IPS-NIHi7 (cell line): ENCODE results near the gene ICA1L.
"Not testable (repeated sequence)": the region's sequence is repeated elsewhere in the genome, so short reads cannot be mapped to it uniquely, and the experiment has no call there.

ENCODE experiments used
- DNase-seq: peaks from one replicate; pipeline ENCODE4 v3.0.0; 2012; ENCODE audit warnings: mixed read lengths; ENCODE audit errors: extremely low spot score

The ICA1L gene

DNA sequence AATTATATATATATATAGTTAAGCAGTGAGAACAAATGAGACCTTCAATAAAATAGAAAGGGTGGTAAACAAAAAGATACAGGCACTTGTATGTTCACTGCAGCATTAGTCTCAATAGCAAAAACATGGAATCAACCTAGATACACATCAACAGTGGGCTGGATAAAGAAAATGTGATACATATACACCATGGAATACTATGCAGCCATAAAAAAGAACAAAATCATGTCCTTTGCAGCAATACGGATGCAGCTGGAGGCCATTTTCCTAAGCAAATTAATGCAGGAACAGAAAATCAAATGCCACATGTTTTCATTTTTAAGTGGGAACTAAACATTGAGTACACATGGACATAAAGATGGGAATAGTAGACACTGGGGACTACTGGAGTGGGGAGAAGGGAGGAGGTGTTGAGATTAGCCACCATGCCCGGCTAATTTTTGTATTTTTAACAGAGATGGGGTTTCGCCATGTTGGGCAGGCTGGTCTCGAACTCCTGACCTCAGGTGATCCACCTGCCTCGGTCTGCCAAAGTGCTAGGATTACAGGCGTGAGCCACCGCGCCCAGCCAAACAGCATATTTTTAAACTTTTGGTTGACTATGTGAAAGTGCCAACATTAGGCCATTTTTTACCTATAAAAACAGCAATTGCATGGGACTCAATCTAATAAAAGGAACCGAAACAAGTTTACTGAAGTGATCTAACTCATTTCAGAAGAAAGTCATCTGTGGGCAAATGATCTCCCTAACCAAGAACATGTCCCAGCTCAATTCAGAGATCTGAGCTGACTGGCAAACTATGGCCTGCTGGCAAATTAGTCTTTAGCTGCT, 23.7 kb downstream of the ICA1L start:
- DNase-seq: no peak

DNA sequence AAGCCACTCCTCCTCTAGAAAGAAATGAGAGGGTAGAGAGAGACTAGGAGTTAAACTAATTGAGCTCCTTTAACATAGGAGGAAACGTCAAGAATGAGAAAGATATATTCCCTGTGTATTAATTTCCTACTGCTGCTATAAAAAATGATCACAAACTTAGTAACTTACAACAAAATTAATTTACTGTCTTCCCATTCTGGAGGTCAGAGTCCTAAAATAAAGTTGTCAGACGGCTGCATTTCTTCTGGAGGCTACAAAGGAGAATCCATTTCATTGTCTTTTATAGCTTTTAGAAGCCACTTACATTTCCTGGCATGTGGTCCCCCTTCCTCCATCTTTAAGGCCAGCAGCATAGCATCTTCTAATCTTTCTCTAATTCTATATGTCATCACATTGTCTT, 26.9 kb downstream of the ICA1L start:
- no peak for DNase-seq

GRCh38 chr2:202842690-202843089, 28.9 kb downstream of the ICA1L start:
- no peak for DNase-seq

DNA sequence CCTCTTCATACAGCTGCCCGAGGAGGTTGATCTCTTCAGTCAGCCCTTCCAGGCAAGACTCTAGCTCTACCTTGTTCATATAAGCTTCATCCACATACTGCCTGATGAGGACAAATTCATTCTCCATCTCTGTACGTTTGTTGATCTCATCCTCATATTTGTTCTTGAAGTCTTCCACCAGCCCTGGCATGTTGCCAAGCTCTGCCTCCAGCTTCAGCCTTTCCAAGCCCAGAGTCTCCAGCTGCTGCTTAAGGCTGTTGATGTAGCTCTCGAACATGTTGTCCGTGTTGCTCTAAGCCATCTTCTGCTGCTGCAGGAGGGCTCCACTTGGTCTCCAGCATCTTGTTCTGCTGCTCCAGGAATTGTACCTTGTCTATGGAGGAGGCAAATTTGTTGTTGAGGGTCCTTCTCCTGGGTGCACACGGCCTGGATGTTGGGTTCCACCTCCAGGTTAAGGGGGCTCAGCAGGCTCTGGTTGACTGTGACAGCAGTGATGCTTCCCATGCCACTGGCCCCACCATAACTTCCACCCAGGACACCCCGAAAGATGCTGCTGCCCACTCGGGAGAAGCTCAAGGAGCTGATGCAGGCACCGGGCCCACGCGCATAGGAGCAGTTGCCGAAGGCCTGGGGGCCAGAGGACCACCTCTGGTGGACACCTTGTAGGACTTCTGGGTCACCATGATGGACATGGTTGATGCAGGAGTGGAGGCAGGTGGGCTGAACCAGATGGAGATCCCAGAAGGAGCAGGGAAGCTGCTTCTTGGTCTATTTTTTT, 30.3 kb downstream of the ICA1L start:
- DNase-seq: no peak

DNA sequence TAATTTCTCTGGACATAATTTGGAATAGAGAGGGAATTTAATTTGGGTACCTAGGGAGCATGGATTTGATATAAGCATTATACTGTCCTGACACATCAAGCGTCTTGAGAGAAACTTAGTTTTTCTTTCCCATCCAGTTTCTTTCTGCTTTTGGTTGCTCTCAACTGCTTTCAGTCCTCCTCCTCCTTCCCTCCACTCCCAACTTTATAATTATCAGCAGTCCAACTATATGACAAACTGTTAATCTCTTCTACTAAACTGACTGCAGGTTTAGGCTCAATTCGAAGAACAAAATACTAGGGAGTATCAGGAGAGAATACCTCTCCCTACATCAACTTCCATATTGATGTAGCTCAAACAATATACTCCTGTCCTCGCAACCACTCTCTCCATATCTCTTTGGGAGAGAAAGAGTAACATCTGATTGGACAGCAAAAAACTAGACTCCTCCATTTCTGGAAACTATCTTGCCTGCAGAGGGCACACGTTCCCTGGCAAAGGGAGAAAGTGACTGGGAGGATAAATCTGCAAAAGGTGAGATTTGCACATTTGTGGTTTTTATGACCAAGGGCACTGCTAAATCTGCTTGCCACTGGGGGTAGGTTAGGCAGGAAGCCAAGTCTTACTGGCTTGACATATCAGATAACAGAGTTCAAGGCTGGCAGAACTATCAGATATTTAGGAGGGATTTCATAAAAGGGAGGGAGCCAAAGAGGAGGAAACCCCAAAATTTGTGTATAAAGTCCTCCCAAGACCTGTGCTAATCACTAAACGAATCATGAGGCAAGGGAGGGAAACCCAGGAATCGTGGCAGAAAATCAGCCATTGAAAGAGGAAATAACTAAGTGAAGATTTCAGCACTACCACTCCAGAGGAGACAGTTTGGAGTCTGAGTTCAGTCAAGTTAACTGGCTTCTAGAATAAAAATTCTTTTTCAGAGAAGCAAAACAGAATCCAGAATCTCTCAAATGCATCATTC, 40.0 kb downstream of the ICA1L start:
- DNase-seq: peak; percentile 60

- no peak for DNase-seq
Measured at GRCh38 chr2:202824901-202825300, 46.7 kb downstream of the ICA1L start.

- DNase-seq: no peak
Measured at GRCh38 chr2:202822411-202822810, 49.2 kb downstream of the ICA1L start.

- DNase-seq: no peak
Measured at GRCh38 chr2:202821206-202822160, 50.1 kb downstream of the ICA1L start.

DNA sequence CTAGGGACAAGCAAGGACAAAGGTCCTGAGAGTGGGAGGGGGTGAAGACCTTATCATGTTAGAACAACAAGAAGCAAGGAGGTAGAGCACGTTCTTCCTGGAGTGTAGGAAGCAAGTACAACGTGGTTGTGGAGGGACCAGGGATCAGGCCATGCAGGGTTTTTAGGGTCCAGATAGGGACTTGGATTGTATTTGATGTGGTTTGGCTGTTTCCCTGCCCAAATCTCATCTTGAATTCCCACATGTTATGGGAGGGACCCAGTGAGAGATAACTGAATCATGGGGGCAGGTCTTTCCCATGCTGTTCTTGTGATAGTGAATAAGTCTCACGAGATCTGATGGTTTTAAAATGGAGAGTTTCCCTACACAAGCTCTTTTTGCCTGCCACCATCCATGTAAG, 53.2 kb downstream of the ICA1L start:
- DNase-seq: no peak

- DNase-seq: no peak
Measured at GRCh38 chr2:202817771-202818170, 53.8 kb downstream of the ICA1L start.

DNA sequence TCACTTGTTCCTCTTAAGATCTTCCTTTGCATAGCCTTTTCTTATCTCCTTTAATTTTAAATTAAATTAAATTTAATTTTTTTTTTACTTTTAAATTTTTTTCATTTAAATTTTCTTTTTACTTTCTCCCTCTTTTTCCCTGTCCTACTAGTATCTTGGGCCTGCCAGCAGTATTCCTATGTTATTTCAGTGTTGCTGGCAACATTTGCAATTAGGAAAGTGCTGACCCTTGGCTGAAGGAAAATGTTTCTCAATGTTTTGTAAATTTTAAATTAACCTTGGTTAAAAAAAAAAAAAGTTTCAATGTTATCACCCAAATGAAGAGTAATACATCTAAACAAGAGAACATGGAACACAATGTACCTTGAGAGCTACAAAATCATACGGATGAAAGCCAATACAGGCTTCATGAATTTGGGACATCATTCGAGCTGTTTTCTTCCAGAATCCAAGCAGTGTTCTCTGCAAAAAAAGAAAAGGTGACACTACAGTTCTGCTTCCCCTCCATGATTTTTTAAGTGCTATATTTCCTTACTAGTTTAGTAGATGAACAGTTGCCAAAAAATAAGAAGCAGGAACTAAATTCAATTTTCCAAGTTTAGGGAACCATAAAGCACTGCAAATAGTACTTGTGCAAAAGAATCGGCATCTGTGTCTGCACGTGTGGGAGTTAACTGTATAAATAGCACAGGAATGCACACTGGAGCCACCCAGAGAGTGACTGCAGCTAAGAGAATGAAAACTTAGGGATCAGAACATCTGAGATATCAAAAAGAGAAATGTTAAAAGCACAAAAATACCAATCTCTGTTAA, 55.8 kb downstream of the ICA1L start:
- DNase-seq: no peak

GRCh38 chr2:202814226-202814625, 57.3 kb downstream of the ICA1L start:
- no peak for DNase-seq

GRCh38 chr2:202813387-202813786, 58.2 kb downstream of the ICA1L start:
- DNase-seq: no peak

DNA sequence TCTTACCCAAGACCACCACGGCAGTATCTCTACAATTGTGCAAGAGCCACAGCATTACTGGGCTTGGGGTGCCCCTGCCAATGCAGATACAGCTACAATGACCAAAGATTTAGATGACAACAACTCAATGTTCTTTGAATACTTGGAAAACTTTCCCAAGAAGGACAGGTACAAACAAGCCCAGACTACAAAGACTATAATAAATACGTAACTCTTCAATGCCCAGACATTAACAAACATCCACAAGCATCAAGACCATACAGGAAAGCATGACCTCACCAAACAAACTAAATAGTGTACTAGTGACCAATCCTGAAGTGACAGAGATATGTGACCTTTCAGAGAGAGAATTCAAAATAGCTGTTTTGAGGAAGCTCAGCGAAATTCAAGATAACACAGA, 62.8 kb downstream of the ICA1L start:
- no peak for DNase-seq

GRCh38 chr2:202807431-202808138, 64.0 kb downstream of the ICA1L start:
- not testable (repeated sequence) for DNase-seq

DNA sequence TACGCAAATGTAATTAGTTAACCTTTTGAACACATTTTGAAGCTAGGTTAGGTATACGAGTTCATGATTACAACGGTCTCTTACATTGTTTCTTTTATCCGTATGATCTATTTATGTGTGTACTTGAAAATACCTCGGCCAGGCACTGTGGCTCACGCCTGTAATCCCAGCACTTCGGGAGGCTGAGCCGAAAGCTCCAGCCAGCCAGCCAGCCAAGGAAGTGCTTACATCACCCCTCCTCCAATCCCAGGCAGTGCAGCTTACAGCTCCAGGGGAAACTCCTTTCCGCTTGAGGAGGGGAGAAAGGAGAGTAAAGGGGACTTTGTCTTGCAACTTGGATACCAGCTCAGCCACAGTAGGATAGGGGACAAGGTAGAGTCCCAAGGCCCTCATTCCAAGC, 65.7 kb downstream of the ICA1L start:
- DNase-seq: not testable (repeated sequence)

- DNase-seq: no peak
Measured at GRCh38 chr2:202797944-202798343, 73.6 kb downstream of the ICA1L start.

DNA sequence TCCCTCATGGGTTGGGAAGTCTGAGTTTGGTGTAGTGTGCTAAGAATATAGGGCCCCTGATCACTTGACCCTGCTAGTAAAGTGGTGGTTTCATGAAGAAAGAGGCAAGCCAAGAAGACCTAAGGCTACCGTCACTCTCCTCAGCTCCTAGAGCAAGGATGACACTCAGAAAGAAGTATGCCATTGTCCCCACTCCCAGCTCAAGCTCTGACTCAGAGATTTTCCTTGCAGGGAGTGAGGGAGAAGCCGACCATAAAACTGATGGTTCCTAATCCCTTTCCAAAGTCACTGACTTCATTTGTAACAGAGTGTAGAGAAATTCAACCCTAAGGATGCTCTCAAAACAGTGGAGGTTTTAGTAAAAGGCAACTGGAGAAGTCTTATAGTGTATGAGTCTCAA, 80.9 kb downstream of the ICA1L start:
- DNase-seq: no peak

- no peak for DNase-seq
Measured at GRCh38 chr2:202786842-202787241, 84.7 kb downstream of the ICA1L start.
